ENCODE data around the gene SEC23A. TPM values are rescaled to one million over a fixed set of nuclear protein-coding genes. Genes with fewer than 3 reads are reported as not detected.
A peak's percentile ranks its signal among the peaks of the same experiment; 100 is the strongest.

Gene SEC23A
- total RNA-seq, 1 donor from 2014 or later, result 152 TPM

DNA sequence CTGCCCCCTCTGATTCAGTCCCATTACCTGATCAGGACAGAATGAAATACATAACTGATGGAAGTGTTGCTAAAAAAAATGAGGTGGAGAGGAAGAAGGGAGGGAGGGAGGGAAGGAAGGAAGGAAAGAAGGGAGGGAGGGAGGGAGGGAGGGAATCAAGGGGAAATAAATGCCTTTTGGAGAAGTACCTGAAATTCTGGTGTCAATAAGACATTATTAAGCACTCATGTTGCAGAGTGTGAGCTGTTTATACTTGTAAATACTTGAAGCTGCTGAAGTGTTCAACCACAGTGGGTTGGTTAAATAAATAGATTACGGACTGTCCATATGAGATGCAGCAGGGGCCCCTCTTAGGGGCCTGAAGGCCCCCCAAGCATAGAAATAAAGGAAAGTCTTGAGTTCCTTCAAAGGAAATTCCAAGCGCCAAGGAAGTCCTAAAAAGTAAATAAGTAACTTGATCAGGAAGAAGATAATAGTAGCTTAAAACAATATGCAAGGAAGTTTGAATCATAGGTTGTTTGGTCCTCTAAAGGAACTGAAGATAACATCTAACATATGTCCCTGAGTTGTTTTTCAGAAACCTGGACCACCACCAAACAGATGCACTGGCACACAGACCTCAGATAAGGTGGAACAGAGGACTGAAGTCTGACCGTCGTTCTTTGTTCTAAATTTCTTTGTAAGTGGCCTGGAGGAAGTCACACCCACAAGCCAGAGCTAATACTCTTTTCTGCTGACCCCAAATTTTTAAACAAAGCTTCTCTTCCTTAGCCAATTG lies 110.8 kb downstream of the SEC23A start:
- peak in 1 of 2 donors; percentile 90 for DNase-seq (ENCODE audit: low read depth in 2 of 2)

DNA sequence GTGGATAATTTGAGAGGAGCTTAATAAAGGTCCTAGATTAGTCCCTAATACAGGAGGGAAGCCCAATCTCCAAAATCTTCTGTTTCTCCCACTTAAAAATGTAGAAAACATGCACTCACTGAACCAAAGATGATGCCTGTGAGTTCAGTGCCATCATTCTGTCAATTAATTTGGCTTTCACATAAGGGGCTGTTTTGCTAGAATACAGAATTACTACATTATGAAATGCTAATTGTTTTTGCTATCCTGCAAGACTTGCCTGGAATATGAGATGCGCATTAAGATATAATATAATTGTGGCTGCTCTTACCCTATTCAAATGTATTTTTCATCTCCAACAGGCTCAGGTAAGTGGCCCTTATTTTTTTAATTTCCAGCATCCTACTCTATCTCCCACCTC lies 111.7 kb downstream of the SEC23A start:
- DNase-seq (ENCODE audit: low read depth in 2 of 2), result no peak

DNA sequence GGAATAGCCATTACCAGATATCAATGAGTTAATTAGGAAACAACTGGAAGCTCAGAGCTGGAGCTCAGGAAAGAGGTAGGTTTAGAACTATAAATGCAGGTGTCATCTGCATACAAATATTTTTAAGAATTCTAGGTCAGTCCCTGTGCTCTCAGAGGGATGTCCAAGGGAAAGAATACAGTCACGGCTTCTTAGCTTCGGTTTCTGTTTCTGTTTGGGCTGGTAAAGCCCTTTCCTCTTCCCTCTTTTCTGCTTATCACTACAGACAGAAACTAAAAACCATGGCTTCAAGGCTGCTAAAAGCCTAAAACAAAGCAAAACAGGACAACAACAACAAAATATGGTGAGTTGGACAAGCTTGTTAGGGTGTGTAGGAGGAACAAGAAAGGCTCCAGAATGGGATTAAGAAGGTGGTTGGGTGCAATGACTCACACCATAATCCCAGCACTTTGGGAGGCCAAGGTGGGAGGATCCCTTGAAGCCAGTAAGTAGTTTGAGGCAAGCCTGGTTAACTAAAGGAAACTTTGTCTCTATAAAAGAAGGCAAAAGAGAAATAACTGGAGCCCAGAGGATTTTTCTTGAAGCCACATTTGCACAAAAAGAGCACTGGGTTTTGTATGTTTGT lies 113.0 kb downstream of the SEC23A start:
- peak in 1 of 2 donors; percentile 27 for DNase-seq (ENCODE audit: low read depth in 2 of 2)

DNA sequence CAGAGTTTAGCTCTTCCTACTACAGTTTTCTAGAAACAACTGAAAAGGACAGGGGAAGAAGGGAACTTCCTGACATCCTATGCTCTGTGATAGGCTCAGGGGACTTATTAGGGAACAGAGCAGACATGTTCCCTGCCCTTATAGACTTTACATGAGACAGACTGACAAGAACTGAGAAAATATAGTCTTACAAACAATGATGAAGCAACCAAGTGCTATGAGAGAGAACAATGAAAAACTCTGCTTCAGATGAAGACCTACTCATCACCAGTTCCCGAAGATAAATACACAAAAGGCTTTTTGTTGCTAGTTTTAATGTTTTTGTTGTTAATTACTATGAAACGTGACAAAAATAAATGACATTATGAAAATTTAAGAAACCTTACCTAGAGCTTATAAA lies 115.3 kb downstream of the SEC23A start:
- DNase-seq (ENCODE audit: low read depth in 2 of 2), result no peak

DNA sequence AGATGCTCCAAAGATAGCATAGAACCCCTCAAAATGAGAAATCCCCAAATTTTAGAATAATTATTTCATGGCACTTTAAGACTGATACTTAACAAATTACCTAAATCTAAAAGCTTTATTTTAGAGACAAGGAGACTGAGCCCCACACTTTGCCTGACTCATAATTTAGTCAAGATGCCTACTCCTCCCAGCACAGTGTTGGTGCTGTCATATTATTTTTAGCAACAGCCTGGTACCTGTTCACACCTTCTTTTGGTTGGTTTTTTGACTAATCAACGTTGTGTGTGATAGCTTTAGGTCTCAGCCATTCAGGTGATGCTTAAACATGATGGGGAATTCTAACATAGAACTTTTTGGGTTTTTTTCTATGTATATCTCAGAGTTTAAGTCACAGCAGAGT lies 120.2 kb downstream of the SEC23A start:
- DNase-seq (ENCODE audit: low read depth in 2 of 2), result no peak

DNA sequence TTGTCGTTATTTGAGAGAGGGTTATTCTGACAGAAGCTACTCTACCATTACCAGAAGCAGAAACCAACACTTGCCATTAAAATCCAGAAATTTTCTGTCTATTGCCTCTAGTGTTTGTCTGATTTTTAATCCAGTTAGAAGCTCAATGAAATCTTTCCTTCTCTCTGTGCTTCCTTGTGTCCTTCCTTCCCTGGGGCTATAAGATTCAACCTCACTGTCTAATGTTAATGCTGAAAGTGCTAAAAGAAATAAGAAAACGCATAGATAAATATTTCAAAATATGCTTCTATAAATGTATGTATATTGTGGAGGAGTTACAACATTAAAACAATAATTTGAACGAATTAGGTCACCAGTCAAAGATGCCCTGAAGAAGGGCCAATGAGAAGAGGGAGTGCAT lies 120.8 kb downstream of the SEC23A start:
- no peak for DNase-seq (ENCODE audit: low read depth in 2 of 2)

Other genes with a start within 250 kb of the SEC23A start
- gene GEMIN2, start 11.1 kb upstream of the SEC23A start, total RNA-seq, result 11.9 and 12.0 TPM in 2 replicates
- gene TRAPPC6B, start 67.1 kb upstream of the SEC23A start, total RNA-seq, result 17.7 and 23.6 TPM in 2 replicates
- gene PNN, start 72.0 kb upstream of the SEC23A start, total RNA-seq, result 8.1 and 14.1 TPM in 2 replicates
- 8.7 and 17.3 TPM in 2 replicates for gene MIA2, start 130.7 kb upstream of the SEC23A start, total RNA-seq

Data from lung microvascular endothelial cell (primary cell).